Testis (tissue), 3 donors: ENCODE results near the gene JMJD7. TPM values are rescaled to one million over a fixed set of nuclear protein-coding genes. Genes with fewer than 3 reads are reported as not detected.

Experiments
- DNase-seq: peaks from one replicate; pipeline ENCODE4 v3.0.0-alpha.2; 2019
- H3K27ac ChIP-seq, 2 donors: fragments of 200-600 bp; sonication (generic); one replicate each; pipeline ENCODE4 v1.5.1; 2019
- H3K27me3 ChIP-seq: fragments of 200-600 bp; sonication (generic); one replicate; pipeline ENCODE4 v1.5.1; 2019
- H3K36me3 ChIP-seq: fragments of 200-600 bp; sonication (generic); one replicate; pipeline ENCODE4 v1.5.1; 2017; ENCODE audit warnings: low read depth; ENCODE audit errors: missing control alignments
- H3K4me1 ChIP-seq: fragments of 200-600 bp; sonication (generic); one replicate; pipeline ENCODE4 v1.5.1; 2019
- H3K4me3 ChIP-seq, 2 donors: fragments of 200-600 bp; sonication (generic); one replicate each; pipeline ENCODE4 v1.5.1; 2017 to 2019
- H3K9me3 ChIP-seq: fragments of 200-600 bp; sonication (generic); one replicate; pipeline ENCODE4 v1.5.1; 2017
- POLR2A ChIP-seq: fragments of 450-650 bp; IDR thresholded peaks from one replicate; pipeline ENCODE4 v1.6.1; 2017; ENCODE audit warnings: antibody characterized with exemption, mild to moderate bottlenecking, moderate library complexity
- WGBS, 2 donors: methylation state at CpG; one replicate each; pipeline ENCODE4 v1.1.5; 2018; 5-methylcytosine and 5-hydroxymethylcytosine counted together
- intact Hi-C: fragments of 100-400 bp; cut with DNase I; formaldehyde crosslinking; loops from one replicate; pipeline ENCODE4 v1.15.1; 2023; ENCODE audit warnings: low total_unique reads
- polyA plus RNA-seq: library from polyadenylated mRNA; stranded (reverse); fragments of 350-450 nt; fragmentation: Illumina TruSeq; extraction: RNeasy Lipid Tissue Mini Kit (QIAGEN cat#74804); gene quantifications from one replicate; pipeline ENCODE4 v1.2.3, GENCODE V29; 2014; ENCODE audit warnings: low read depth, low replicate concordance; ENCODE audit not compliant: insufficient read depth
- total RNA-seq, 2 donors: library from RNA; depleted of rRNA; stranded (reverse); fragments of >200 nt; gene quantifications; one replicate each; pipeline ENCODE4 v1.2.3, GENCODE V29; 2016
- TF ChIP-seq, protein P1 (sequence below), 3 experiments: fragments of 450-650 bp in 2 of 3; fragments of 200-600 bp in 1 of 3; sonication (generic) in 1 of 3; IDR thresholded peaks; one replicate each; pipeline ENCODE4 v1.5.1; 2016 to 2019; ENCODE audit warnings: antibody characterized with exemption in 3 of 3, mild to moderate bottlenecking in 2 of 3, moderate library complexity in 1 of 3

The JMJD7 gene
- total and polyA plus RNA-seq, 3 donors from 2014 or later: 10.5 to 21.6 (median 18.6) TPM

- Histone ChIP-seq H3K27me3 (no peaks in the 10 kb centered on the region), H3K36me3 (no peaks in the 10 kb centered on the region), H3K27ac (no peak overlapping the region), H3K9me3 (no peaks in the 10 kb centered on the region), H3K4me3 (no peak overlapping the region), H3K4me1 (peaks cover 12% of the 10 kb centered on the region)
- WGBS, 2 donors: 93 to 94% methylated on average over 3 to 10 of the region's 10 CpGs
- intact Hi-C loops: no loop called here
- DNase-seq: no peak
- no peak for TF ChIP-seq POLR2A
- TF ChIP-seq, protein P1, sequence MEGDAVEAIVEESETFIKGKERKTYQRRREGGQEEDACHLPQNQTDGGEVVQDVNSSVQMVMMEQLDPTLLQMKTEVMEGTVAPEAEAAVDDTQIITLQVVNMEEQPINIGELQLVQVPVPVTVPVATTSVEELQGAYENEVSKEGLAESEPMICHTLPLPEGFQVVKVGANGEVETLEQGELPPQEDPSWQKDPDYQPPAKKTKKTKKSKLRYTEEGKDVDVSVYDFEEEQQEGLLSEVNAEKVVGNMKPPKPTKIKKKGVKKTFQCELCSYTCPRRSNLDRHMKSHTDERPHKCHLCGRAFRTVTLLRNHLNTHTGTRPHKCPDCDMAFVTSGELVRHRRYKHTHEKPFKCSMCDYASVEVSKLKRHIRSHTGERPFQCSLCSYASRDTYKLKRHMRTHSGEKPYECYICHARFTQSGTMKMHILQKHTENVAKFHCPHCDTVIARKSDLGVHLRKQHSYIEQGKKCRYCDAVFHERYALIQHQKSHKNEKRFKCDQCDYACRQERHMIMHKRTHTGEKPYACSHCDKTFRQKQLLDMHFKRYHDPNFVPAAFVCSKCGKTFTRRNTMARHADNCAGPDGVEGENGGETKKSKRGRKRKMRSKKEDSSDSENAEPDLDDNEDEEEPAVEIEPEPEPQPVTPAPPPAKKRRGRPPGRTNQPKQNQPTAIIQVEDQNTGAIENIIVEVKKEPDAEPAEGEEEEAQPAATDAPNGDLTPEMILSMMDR (IDR thresholded peaks at IDR 0.05): no peak
Observed at GRCh38 chr15:41832208-41832607, 4.3 kb downstream of the JMJD7 start.

- Histone ChIP-seq H3K36me3 (no peaks in the 10 kb centered on the region), H3K4me3 (no peak overlapping the region), H3K27ac (no peak overlapping the region), H3K27me3 (no peaks in the 10 kb centered on the region), H3K4me1 (peaks cover 8% of the 10 kb centered on the region), H3K9me3 (no peaks in the 10 kb centered on the region)
- DNase-seq: no peak
- intact Hi-C loops: no loop called here
- no peak for TF ChIP-seq POLR2A
- TF ChIP-seq, protein P1 (IDR thresholded peaks at IDR 0.05): no peak
- 94 to 95% methylated on average over 3 of the region's 3 CpGs for WGBS, 2 donors
Observed at GRCh38 chr15:41832875-41833274, 5.0 kb downstream of the JMJD7 start.

DNA sequence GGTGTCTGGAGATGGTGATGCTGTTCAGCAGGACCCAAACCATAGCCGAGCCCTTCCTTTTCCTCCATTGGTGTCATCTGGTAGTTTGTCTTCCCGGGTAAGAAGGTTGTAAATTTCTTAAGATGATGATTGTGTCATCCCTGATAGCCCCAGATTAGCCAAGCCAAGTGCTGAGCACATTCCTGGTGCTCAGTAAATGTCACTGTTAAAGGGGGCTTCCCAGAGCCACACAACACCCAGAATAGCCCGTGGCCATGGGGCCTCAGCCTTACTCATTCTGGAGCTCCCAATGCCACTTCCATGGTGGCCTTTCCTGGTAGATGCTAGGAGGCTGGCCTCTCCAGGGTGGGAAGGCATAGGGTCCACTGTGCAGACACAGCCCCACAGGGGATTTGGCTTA, 6.2 kb downstream of the JMJD7 start:
- no peak for DNase-seq
- H3K9me3 ChIP-seq: no peaks in the 10 kb centered on the region
- no peak for TF ChIP-seq POLR2A
- TF ChIP-seq, protein P1 (IDR thresholded peaks at IDR 0.05): no peak
- H3K4me3 ChIP-seq: no peak overlapping the region
- 78 to 84% methylated on average over 2 to 3 of the region's 3 CpGs for WGBS, 2 donors
- intact Hi-C loops: no loop called here
- H3K27ac ChIP-seq: no peak overlapping the region
- peaks cover 2% of the 10 kb centered on the region for H3K4me1 ChIP-seq
- H3K36me3 ChIP-seq: no peaks in the 10 kb centered on the region
- H3K27me3 ChIP-seq: no peaks in the 10 kb centered on the region

DNA sequence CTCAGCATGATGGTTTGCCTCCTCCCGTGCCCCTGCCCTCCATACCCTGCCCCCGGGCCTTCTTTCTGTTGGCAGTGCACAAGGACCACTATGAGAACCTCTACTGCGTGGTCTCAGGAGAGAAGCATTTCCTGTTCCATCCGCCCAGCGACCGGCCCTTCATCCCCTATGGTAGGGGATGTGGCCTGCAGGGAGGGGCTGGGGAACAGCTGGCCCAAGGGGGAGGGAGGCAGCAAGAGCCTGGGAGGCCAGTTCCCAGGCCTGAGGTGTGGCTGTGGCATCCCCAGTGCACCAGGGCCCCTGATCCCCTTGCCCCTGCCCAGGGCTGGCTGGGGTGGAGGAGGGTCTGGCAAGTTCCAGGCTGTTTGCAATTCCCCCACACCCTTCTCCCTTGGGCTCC, 8.2 kb downstream of the JMJD7 start:
- no peaks in the 10 kb centered on the region for H3K36me3 ChIP-seq
- no peaks in the 10 kb centered on the region for H3K27me3 ChIP-seq
- no peak overlapping the region for H3K27ac ChIP-seq
- no peaks in the 10 kb centered on the region for H3K9me3 ChIP-seq
- TF ChIP-seq POLR2A: no peak
- TF ChIP-seq, protein P1 (IDR thresholded peaks at IDR 0.05): no peak
- no peak overlapping the region for H3K4me3 ChIP-seq
- WGBS, 2 donors: 75% methylated on average over 6 of the region's 6 CpGs; no CpG with 5 or more reads in 1 of the 2 donors
- H3K4me1 ChIP-seq: no peaks in the 10 kb centered on the region
- intact Hi-C loops: no loop called here
- no peak for DNase-seq

DNA sequence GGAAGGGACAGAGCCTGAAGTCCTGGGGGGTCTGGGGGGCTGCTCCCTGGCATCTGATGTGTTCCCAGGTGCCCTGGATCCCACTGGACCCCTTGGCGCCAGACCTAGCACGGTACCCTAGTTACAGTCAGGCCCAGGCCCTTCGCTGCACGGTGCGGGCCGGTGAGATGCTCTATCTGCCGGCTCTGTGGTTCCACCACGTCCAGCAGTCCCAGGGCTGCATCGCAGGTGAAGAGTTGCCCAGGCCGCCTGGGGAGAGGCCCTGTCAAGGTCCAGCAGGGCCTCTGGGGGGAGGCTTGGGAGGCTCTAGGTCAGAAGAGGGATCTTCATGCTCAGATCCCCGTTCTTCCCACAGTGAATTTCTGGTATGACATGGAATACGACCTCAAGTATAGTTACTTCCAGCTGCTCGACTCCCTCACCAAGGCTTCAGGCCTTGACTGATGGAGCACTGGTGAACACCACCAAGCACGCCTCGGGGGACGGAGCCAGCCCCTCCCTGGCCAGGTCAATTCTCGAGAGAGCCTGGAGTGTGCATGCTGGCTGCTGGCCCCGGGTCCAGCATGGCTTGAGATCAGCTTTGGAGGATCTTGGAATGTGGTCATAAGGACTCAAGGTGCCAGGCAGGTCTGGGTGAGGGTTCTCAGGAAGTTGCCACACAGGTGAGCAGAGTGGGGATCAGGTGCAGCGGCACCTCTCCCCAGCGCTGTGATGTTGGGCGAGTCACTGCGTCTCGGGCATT, 9.0 kb downstream of the JMJD7 start:
- Histone ChIP-seq H3K9me3 (no peaks in the 10 kb centered on the region), H3K27me3 (no peaks in the 10 kb centered on the region), H3K4me3 (no peak overlapping the region), H3K27ac (no peak overlapping the region), H3K4me1 (no peaks in the 10 kb centered on the region), H3K36me3 (no peaks in the 10 kb centered on the region)
- DNase-seq: no peak
- WGBS, 2 donors: 92 to 96% methylated on average over 16 to 23 of the region's 23 CpGs
- intact Hi-C loops: no loop called here
- TF ChIP-seq POLR2A: no peak
- TF ChIP-seq, protein P1 (IDR thresholded peaks at IDR 0.05): no peak
